T-helper 1 cell treated with Interleukin-12 subunit alpha and Interleukin-12 subunit beta and Interleukin-4 antibody, amounts not matched to agents 30 ng/mL and 1 ng/mL, for 36 hours (primary cell): Measurements from ENCODE around the gene ZNF619. TPM values are rescaled to one million over a fixed set of nuclear protein-coding genes. Genes with fewer than 3 reads are reported as not detected.

Experiments
- intact Hi-C: fragments of 100-400 bp; cut with micrococcal nuclease; formaldehyde crosslinking; loops from one replicate; pipeline ENCODE4 v1.15.1; 2024
- total RNA-seq: library from RNA; stranded (reverse); gene quantifications from 2 replicates; pipeline ENCODE4 v1.2.3, GENCODE V29; 2022

Gene ZNF619
- total RNA-seq, 1 donor from 2014 or later: 8.4 TPM

- intact Hi-C loops: loop anchor here (1.0 to 5.0 kb wide), 11 partner anchors 18 to 1488 kb away; partner anchors contain the start of genes EIF1B, ENTPD3, RPL14 and ULK4
Measured at GRCh38 chr3:40524568-40525285, 47.8 kb downstream of the ZNF619 start, which contains the start of gene ZNF621. ZNF621 (plus strand) TSS chr3:40524960; CDS start chr3:40525841, 881 bp downstream.

DNA sequence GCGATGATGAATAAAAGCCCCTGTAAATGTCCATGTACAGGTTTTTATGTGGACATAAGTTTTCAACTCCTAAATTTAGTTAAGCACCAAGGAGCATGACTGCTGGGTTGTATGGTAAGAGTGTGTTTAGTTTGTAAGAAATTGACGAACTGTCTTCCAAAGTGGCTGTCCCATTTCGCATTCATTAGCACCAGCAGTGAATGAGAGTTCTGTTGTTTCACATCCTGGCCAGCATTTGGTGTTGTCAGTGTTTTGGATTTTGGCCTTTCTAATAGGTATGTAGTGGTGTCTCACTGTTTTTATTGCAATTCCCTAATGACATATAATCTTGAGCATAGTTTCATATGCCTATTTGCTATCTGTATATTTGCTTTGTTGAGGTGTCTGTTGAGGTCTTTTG, 51.5 kb downstream of the ZNF619 start:
- intact Hi-C loops: no loop called here

DNA sequence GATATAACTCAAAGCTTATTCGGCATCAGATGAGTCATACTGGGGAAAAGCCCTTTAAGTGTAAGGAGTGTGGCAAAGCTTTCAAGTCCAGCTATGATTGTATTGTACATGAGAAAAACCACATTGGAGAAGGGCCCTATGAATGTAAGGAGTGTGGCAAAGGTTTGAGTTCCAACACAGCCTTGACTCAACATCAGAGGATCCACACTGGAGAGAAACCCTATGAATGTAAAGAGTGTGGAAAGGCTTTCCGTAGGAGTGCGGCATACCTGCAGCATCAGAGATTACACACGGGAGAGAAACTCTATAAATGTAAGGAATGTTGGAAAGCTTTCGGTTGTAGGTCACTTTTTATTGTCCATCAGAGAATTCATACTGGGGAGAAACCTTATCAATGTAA, 55.3 kb downstream of the ZNF619 start:
- intact Hi-C loops: no loop called here

GRCh38 chr3:40534283-40534682, 57.4 kb downstream of the ZNF619 start:
- intact Hi-C loops: no loop called here

Other genes with a start within 250 kb of the ZNF619 start
- 35.5 and 36.2 TPM in 2 replicates for gene EIF1B, start 167.4 kb upstream of the ZNF619 start, total RNA-seq
- not detected in 2 replicates for gene ENTPD3, start 89.9 kb upstream of the ZNF619 start, total RNA-seq
- 1,649 and 1,702 TPM in 2 replicates for gene RPL14, start 19.8 kb upstream of the ZNF619 start, total RNA-seq
- 6.4 and 6.6 TPM in 2 replicates for gene ZNF620, start 28.9 kb downstream of the ZNF619 start, total RNA-seq
- gene ZNF621, start 47.8 kb downstream of the ZNF619 start, total RNA-seq: 23.1 and 23.6 TPM in 2 replicates